GM18520 (cell line): ENCODE data around the gene UNC50.
"Not testable (repeated sequence)": the region's sequence is repeated elsewhere in the genome, so short reads cannot be mapped to it uniquely, and the experiment has no call there.

Source experiments
- ATAC-seq: cut with Tn5 transposase; IDR thresholded peaks from one replicate; pipeline ENCODE4 v1.9.1; 2021; ENCODE audit not compliant: unreplicated experiment

UNC50 gene

GRCh38 chr2:98573426-98573825 lies 35.0 kb upstream of the UNC50 start:
- no peak for ATAC-seq

GRCh38 chr2:98576666-98577312 lies 31.6 kb upstream of the UNC50 start:
- no peak for ATAC-seq

GRCh38 chr2:98577313-98577712 lies 31.1 kb upstream of the UNC50 start:
- no peak for ATAC-seq

GRCh38 chr2:98578231-98578630 lies 30.2 kb upstream of the UNC50 start:
- no peak for ATAC-seq

- ATAC-seq, result no peak
These were observed 28.5 kb upstream of the UNC50 start for GRCh38 chr2:98579926-98580325.

- no peak for ATAC-seq
These were observed 27.6 kb upstream of the UNC50 start for GRCh38 chr2:98580656-98581284.

GRCh38 chr2:98582523-98582922 lies 25.9 kb upstream of the UNC50 start:
- no peak for ATAC-seq

- no peak for ATAC-seq
These were observed 25.1 kb upstream of the UNC50 start for GRCh38 chr2:98583276-98583675.

GRCh38 chr2:98583816-98584618 lies 24.4 kb upstream of the UNC50 start:
- no peak for ATAC-seq

GRCh38 chr2:98585386-98585785 lies 23.0 kb upstream of the UNC50 start:
- ATAC-seq, result no peak

- ATAC-seq, result no peak
These were observed 21.7 kb upstream of the UNC50 start for GRCh38 chr2:98586551-98587140.

GRCh38 chr2:98588880-98589431 lies 19.4 kb upstream of the UNC50 start:
- no peak for ATAC-seq

GRCh38 chr2:98589489-98589888 lies 18.9 kb upstream of the UNC50 start:
- no peak for ATAC-seq

GRCh38 chr2:98592565-98592964 lies 15.8 kb upstream of the UNC50 start:
- ATAC-seq, result no peak

- ATAC-seq, result not testable (repeated sequence)
These were observed 13.7 kb upstream of the UNC50 start for GRCh38 chr2:98594665-98595064.

GRCh38 chr2:98598781-98599428 lies 9.5 kb upstream of the UNC50 start:
- no peak for ATAC-seq

- ATAC-seq, result no peak
These were observed 6.8 kb upstream of the UNC50 start for GRCh38 chr2:98601532-98602132.

GRCh38 chr2:98604547-98604946 lies 3.8 kb upstream of the UNC50 start:
- no peak for ATAC-seq

- no peak for ATAC-seq
These were observed 3.3 kb upstream of the UNC50 start for GRCh38 chr2:98605076-98605475.

GRCh38 chr2:98606431-98606830 lies 2.0 kb upstream of the UNC50 start:
- ATAC-seq, result no peak

- no peak for ATAC-seq
These were observed 1.3 kb upstream of the UNC50 start for GRCh38 chr2:98607104-98607503.
